C4-2B (cell line): Measurements from ENCODE around the gene NRG3.

ENCODE experiments used
- H3K27ac ChIP-seq: fragments of 450-650 bp; 2 replicates; pipeline ENCODE4 v1.5.1; 2017
- ZFX ChIP-seq: fragments of 450-650 bp; IDR thresholded peaks from 2 replicates; pipeline ENCODE4 v1.6.1; 2017
- TF ChIP-seq, protein P1 (sequence below): fragments of 450-650 bp; conservative IDR thresholded peaks from 2 replicates; pipeline ENCODE4 v1.5.1; 2017; ENCODE audit warnings: mild to moderate bottlenecking

NRG3 gene

DNA sequence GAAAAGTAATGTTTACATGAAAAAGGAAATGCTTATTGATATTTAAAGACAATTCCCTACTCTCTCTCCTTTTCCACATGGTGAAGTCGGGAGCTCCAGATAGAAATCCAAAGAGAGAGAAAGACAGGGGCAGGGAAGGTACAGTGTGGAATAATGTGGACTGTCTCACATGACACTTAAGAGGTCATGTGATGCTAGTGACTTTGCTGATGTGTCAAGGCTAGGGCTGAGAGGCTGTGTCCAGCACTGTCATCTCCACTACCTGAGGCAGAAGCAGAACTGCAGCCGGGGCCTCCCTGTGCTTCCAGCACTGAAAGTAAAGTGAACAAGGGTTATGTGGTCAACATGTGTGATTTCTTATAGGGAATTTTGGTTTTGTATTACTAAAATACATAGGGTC is 26.0 kb downstream of the NRG3 start:
- TF ChIP-seq ZFX, result no peak
- TF ChIP-seq, protein P1, sequence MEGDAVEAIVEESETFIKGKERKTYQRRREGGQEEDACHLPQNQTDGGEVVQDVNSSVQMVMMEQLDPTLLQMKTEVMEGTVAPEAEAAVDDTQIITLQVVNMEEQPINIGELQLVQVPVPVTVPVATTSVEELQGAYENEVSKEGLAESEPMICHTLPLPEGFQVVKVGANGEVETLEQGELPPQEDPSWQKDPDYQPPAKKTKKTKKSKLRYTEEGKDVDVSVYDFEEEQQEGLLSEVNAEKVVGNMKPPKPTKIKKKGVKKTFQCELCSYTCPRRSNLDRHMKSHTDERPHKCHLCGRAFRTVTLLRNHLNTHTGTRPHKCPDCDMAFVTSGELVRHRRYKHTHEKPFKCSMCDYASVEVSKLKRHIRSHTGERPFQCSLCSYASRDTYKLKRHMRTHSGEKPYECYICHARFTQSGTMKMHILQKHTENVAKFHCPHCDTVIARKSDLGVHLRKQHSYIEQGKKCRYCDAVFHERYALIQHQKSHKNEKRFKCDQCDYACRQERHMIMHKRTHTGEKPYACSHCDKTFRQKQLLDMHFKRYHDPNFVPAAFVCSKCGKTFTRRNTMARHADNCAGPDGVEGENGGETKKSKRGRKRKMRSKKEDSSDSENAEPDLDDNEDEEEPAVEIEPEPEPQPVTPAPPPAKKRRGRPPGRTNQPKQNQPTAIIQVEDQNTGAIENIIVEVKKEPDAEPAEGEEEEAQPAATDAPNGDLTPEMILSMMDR, result no peak
- H3K27ac ChIP-seq, result no peak overlapping the region

GRCh38 chr10:81903472-81903871 is 28.5 kb downstream of the NRG3 start:
- no peak overlapping the region for H3K27ac ChIP-seq
- no peak for TF ChIP-seq ZFX
- TF ChIP-seq, protein P1, result no peak

GRCh38 chr10:81905161-81905560 is 30.2 kb downstream of the NRG3 start:
- TF ChIP-seq, protein P1, result no peak
- no peak for TF ChIP-seq ZFX
- H3K27ac ChIP-seq, result no peak overlapping the region

- no peak for TF ChIP-seq ZFX
- TF ChIP-seq, protein P1, result no peak
- H3K27ac ChIP-seq, result no peak overlapping the region
Measured at GRCh38 chr10:81909453-81909852, 34.5 kb downstream of the NRG3 start.

GRCh38 chr10:81911328-81911727 is 36.3 kb downstream of the NRG3 start:
- TF ChIP-seq ZFX, result no peak
- TF ChIP-seq, protein P1, result no peak
- H3K27ac ChIP-seq, result no peak overlapping the region

DNA sequence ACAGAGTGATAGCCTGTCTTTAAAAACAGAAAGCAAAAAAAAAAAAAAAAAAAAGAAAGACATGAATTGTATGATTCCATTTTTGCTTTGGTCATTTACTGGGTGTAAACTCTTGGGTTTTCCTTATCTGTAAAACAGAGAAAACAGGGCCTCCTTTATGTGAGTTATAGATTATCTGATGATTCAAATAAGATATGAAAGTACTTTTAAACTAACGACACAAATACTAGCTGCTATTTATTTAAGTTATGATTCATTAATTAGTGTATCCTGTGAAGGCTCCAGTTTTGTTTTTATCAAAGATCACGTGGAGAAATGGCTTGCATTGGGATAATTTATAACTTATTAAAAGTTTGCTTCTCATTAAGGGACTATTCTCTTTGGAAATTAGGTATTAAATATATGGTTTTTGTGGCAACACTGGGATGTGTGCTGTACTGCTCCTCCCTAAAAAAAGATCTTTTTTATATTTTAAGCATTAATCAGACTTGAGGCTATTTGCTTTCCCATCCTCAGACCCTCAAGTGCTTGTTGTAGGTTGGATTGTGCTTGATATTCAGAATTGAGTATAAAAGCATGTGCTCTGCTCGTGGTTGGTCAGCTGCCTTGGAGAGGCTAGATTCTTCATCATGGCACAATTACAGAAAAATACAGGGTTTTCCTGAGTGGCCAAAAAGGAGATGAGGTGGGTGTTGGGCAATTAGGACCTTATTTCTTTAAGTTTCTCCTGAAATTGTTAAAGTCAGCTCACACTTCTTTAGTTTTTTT is 39.9 kb downstream of the NRG3 start:
- TF ChIP-seq, protein P1, result no peak
- no peak for TF ChIP-seq ZFX
- H3K27ac ChIP-seq, result no peak overlapping the region

- no peak for TF ChIP-seq ZFX
- TF ChIP-seq, protein P1, result no peak
- H3K27ac ChIP-seq, result no peak overlapping the region
Measured at GRCh38 chr10:81915504-81915897, 40.5 kb downstream of the NRG3 start.
